GM19328 (cell line): ENCODE data around the gene KLRG1.

ENCODE experiments used
- ATAC-seq: cut with Tn5 transposase; IDR thresholded peaks from one replicate; pipeline ENCODE4 v1.9.1; 2021; ENCODE audit warnings: mild to moderate bottlenecking, moderate library complexity; ENCODE audit not compliant: unreplicated experiment

Gene KLRG1

GRCh38 chr12:8989413-8989812 is at the start of gene KLRG1:
Gene KLRG1, plus strand, starts transcription at chr12:8989546. Its CDS starts 90 bp downstream, at chr12:8989636.
- ATAC-seq = no peak

GRCh38 chr12:8941691-8942478 is 47.5 kb upstream of the KLRG1 start:
- no peak for ATAC-seq

GRCh38 chr12:8943565-8944186 is 45.7 kb upstream of the KLRG1 start:
- ATAC-seq = no peak

- ATAC-seq = no peak
Measured at GRCh38 chr12:8946733-8947132, 42.6 kb upstream of the KLRG1 start.

- ATAC-seq = no peak
Measured at GRCh38 chr12:8947737-8948136, 41.6 kb upstream of the KLRG1 start.

- ATAC-seq = no peak
Measured at GRCh38 chr12:8948701-8949341, 40.5 kb upstream of the KLRG1 start.

- peak; percentile 87 for ATAC-seq
Measured at GRCh38 chr12:8949342-8950220, 39.8 kb upstream of the KLRG1 start, which contains the start of gene M6PR. Gene M6PR, minus strand, starts transcription at chr12:8949645. Its CDS starts 3,241 bp downstream, at chr12:8946404.

- ATAC-seq = peak; percentile 14
Measured at GRCh38 chr12:8950221-8950527, 39.2 kb upstream of the KLRG1 start.

GRCh38 chr12:8950702-8951478 is 38.5 kb upstream of the KLRG1 start:
- no peak for ATAC-seq

- no peak for ATAC-seq
Measured at GRCh38 chr12:8951744-8952143, 37.6 kb upstream of the KLRG1 start.

- no peak for ATAC-seq
Measured at GRCh38 chr12:8953773-8954402, 35.5 kb upstream of the KLRG1 start.

GRCh38 chr12:8956073-8956472 is 33.3 kb upstream of the KLRG1 start:
- no peak for ATAC-seq

- no peak for ATAC-seq
Measured at GRCh38 chr12:8956772-8957171, 32.6 kb upstream of the KLRG1 start.

GRCh38 chr12:8957561-8957960 is 31.8 kb upstream of the KLRG1 start:
- ATAC-seq = no peak

- no peak for ATAC-seq
Measured at GRCh38 chr12:8958066-8958465, 31.3 kb upstream of the KLRG1 start.

- no peak for ATAC-seq
Measured at GRCh38 chr12:8960176-8960575, 29.2 kb upstream of the KLRG1 start.

GRCh38 chr12:8968761-8969160 is 20.6 kb upstream of the KLRG1 start:
- no peak for ATAC-seq

- no peak for ATAC-seq
Measured at GRCh38 chr12:8969861-8970411, 19.4 kb upstream of the KLRG1 start.

GRCh38 chr12:8970432-8970831 is 18.9 kb upstream of the KLRG1 start:
- ATAC-seq = no peak

GRCh38 chr12:8980137-8980536 is 9.2 kb upstream of the KLRG1 start:
- no peak for ATAC-seq
